HepG2 (cell line): ENCODE data around the gene TRIM7. TPM values are rescaled to one million over a fixed set of nuclear protein-coding genes. Genes with fewer than 3 reads are reported as not detected.

ENCODE experiments used
- ATF1 ChIP-seq: IDR thresholded peaks from 2 replicates; pipeline ENCODE4 v1.6.1; 2016; ENCODE audit warnings: mild to moderate bottlenecking, control low read depth
- BORCS8-MEF2B ChIP-seq: sonication (generic); formaldehyde crosslinking; IDR thresholded peaks from 2 replicates; pipeline ENCODE4 v1.8.0; 2022; ENCODE audit warnings: mild to moderate bottlenecking, missing genetic modification reagents
- CEBPB ChIP-seq: IDR thresholded peaks from 2 replicates; pipeline ENCODE4 v1.6.1; 2011; ENCODE audit warnings: low read depth, low read length, improper control_type of control experiment, borderline replicate concordance
- CHD2 ChIP-seq: IDR thresholded peaks from 2 replicates; pipeline ENCODE4 v1.6.1; 2011; ENCODE audit warnings: low read depth, low read length, improper control_type of control experiment
- DMTF1 ChIP-seq: sonication (generic); formaldehyde crosslinking; IDR thresholded peaks from 2 replicates; pipeline ENCODE4 v1.4.0; 2020; ENCODE audit warnings: mild to moderate bottlenecking, missing genetic modification reagents
- GFI1 ChIP-seq: sonication (generic); formaldehyde crosslinking; IDR thresholded peaks from 2 replicates; pipeline ENCODE4 v1.5.0; 2020; ENCODE audit warnings: missing genetic modification reagents, mild to moderate bottlenecking, borderline replicate concordance
- HNRNPLL ChIP-seq: fragments of 200-400 bp; formaldehyde crosslinking; IDR thresholded peaks from 2 replicates; pipeline ENCODE4 v1.6.1; 2017; ENCODE audit warnings: mild to moderate bottlenecking, low read depth, low read length; ENCODE audit not compliant: poor library complexity, severe bottlenecking
- IKZF5 ChIP-seq: IDR thresholded peaks from 2 replicates; pipeline ENCODE4 v1.6.1; 2018; ENCODE audit warnings: missing genetic modification reagents, mild to moderate bottlenecking, missing compliant biosample characterization
- IRF9 ChIP-seq: sonication (generic); formaldehyde crosslinking; IDR thresholded peaks from 2 replicates; pipeline ENCODE4 v1.8.0; 2022; ENCODE audit warnings: missing genetic modification reagents, mild to moderate bottlenecking, borderline replicate concordance
- KAT7 ChIP-seq: IDR thresholded peaks from 2 replicates; pipeline ENCODE4 v1.6.1; 2018; ENCODE audit warnings: borderline replicate concordance, missing compliant biosample characterization
- NR1H2 ChIP-seq: sonication (generic); formaldehyde crosslinking; IDR thresholded peaks from 2 replicates; pipeline ENCODE4 v1.8.1; 2022; ENCODE audit warnings: low read depth, missing genetic modification reagents, borderline replicate concordance
- PHF20 ChIP-seq: sonication (generic); formaldehyde crosslinking; IDR thresholded peaks from 2 replicates; pipeline ENCODE4 v1.5.0; 2020; ENCODE audit warnings: mild to moderate bottlenecking, missing genetic modification reagents
- RFX5 ChIP-seq: IDR thresholded peaks from 2 replicates; pipeline ENCODE4 v1.6.1; 2011; ENCODE audit warnings: low read depth, low read length, improper control_type of control experiment
- SRSF1 ChIP-seq: fragments of 200-400 bp; formaldehyde crosslinking; optimal IDR thresholded peaks from 2 replicates; pipeline ENCODE3; 2017; ENCODE audit warnings: mild to moderate bottlenecking, low read depth, low read length, moderate library complexity
- TAF15 ChIP-seq: fragments of 200-400 bp; formaldehyde crosslinking; IDR thresholded peaks from one replicate; pipeline ENCODE4 v1.6.1; 2018; ENCODE audit warnings: mild to moderate bottlenecking, low read depth, low read length; ENCODE audit not compliant: poor library complexity, severe bottlenecking
- TEF ChIP-seq: sonication (generic); formaldehyde crosslinking; IDR thresholded peaks from 2 replicates; pipeline ENCODE4 v1.5.0; 2020; ENCODE audit warnings: missing genetic modification reagents
- U2AF1 ChIP-seq: fragments of 200-400 bp; formaldehyde crosslinking; optimal IDR thresholded peaks from 2 replicates; pipeline ENCODE3; 2017; ENCODE audit warnings: mild to moderate bottlenecking, low read depth, low read length
- ZNF264 ChIP-seq: sonication (generic); formaldehyde crosslinking; IDR thresholded peaks from 2 replicates; pipeline ENCODE4 v1.4.0; 2020; ENCODE audit warnings: missing genetic modification reagents
- ZNF274 ChIP-seq: sonication (generic); formaldehyde crosslinking; IDR thresholded peaks from 2 replicates; pipeline ENCODE4 v1.5.1; 2020; ENCODE audit warnings: mild to moderate bottlenecking, missing genetic modification reagents
- ZNF350 ChIP-seq: sonication (generic); formaldehyde crosslinking; IDR thresholded peaks from 2 replicates; pipeline ENCODE4 v1.4.0; 2020; ENCODE audit warnings: mild to moderate bottlenecking, low read depth, missing genetic modification reagents, borderline replicate concordance
- ZNF446 ChIP-seq: sonication (generic); formaldehyde crosslinking; IDR thresholded peaks from 2 replicates; pipeline ENCODE4 v1.5.0; 2020; ENCODE audit warnings: mild to moderate bottlenecking, missing genetic modification reagents
- ZNF839 ChIP-seq: sonication (generic); formaldehyde crosslinking; IDR thresholded peaks from 2 replicates; pipeline ENCODE4 v1.4.0; 2020; ENCODE audit warnings: missing genetic modification reagents, mild to moderate bottlenecking, borderline replicate concordance
- ZNF891 ChIP-seq: sonication (generic); formaldehyde crosslinking; IDR thresholded peaks from 2 replicates; pipeline ENCODE4 v1.5.0; 2020; ENCODE audit warnings: mild to moderate bottlenecking, missing genetic modification reagents
- polyA plus RNA-seq, 8 experiments: library from polyadenylated mRNA; depleted of rRNA in 3 of 8; stranded (reverse) in 7 of 8; unstranded in 1 of 8; fragments of >200 nt; fragmentation: Illumina TruSeq in 4 of 8; extraction: Trizol in 4 of 8; gene quantifications; 2 replicates each; pipeline versions ENCODE4 v1.2.1 to v1.2.3, GENCODE V29; 2011 to 2016; ENCODE audit warnings: low read depth in 4 of 8, missing spikeins in 1 of 8, mixed read lengths in 1 of 8; ENCODE audit not compliant: insufficient read depth in 1 of 8
- total RNA-seq, 5 experiments: library from RNA; depleted of rRNA; stranded (reverse); fragments of >200 nt; fragmentation: Illumina TruSeq; extraction: Trizol; gene quantifications; 2 replicates each; pipeline ENCODE4 v1.2.3, GENCODE V29; 2016; ENCODE audit warnings: low read depth in 1 of 5

Gene TRIM7
- total and polyA plus RNA-seq, 2 of the 13 experiments (the other 11 are each of a cell fraction or from before 2014, with no cell fraction given), result 0.13 TPM; not detected in 1

GRCh38 chr5:181191526-181192336 is 13.3 kb downstream of the TRIM7 start (continued):
- TF ChIP-seq IKZF5 (CRISPR knock-in tag) (no peak), GFI1 (CRISPR knock-in tag) (peak; percentile 65; the same call in 1 of the 2 replicates), BORCS8-MEF2B (CRISPR knock-in tag) (peak; percentile 88), CHD2 (no peak), CEBPB (no peak), U2AF1 (no peak), IRF9 (CRISPR knock-in tag) (peak; percentile 79), HNRNPLL (peak; percentile 86), ATF1 (CRISPR knock-in tag) (no peak), DMTF1 (CRISPR knock-in tag) (no peak), ZNF274 (CRISPR knock-in tag) (peak; percentile 50; the same call in 1 of the 2 replicates), ZNF350 (CRISPR knock-in tag) (peak; percentile 67), SRSF1 (no peak), NR1H2 (CRISPR knock-in tag) (peak; percentile 32; the same call in 1 of the 2 replicates), ZNF446 (CRISPR knock-in tag) (peak; percentile 49; the same call in 1 of the 2 replicates), ZNF839 (CRISPR knock-in tag) (no peak; the same call in 1 of the 2 replicates), ZNF891 (CRISPR knock-in tag) (no peak), TEF (CRISPR knock-in tag) (no peak), RFX5 (no peak), PHF20 (CRISPR knock-in tag) (peak; percentile 37; the same call in 1 of the 2 replicates), ZNF264 (CRISPR knock-in tag) (0 out of 2 replicates have a peak, but pooled peaks have one; percentile 69), TAF15 (no peak), KAT7 (CRISPR knock-in tag) (0 out of 2 replicates have a peak, but pooled peaks have one; percentile 17)
